B cell (primary cell): ENCODE data around the gene CRTC1. TPM values are rescaled to one million over a fixed set of nuclear protein-coding genes. Genes with fewer than 3 reads are reported as not detected.
"Not testable (repeated sequence)": the region's sequence is repeated elsewhere in the genome, so short reads cannot be mapped to it uniquely, and the experiment has no call there.

ENCODE experiments used
- ATAC-seq: fragments of 200-7000 bp; cut with Tn5 transposase; one replicate; pipeline ENCODE4 v1.10.0; 2021; ENCODE audit warnings: low read depth, mild to moderate bottlenecking, moderate number of reproducible peaks, moderate library complexity
- CTCF ChIA-PET: fragments of 350-600 bp; sonication (Branson Sonifier 250); formaldehyde crosslinking; loops from one replicate; lab custom pipeline; 2021; ENCODE audit warnings: antibody characterized with exemption, inconsistent platforms; lab: Charles Lee
- POLR2A ChIA-PET: fragments of 350-600 bp; sonication (Branson Sonifier 250); formaldehyde crosslinking; loops from one replicate; lab custom pipeline; 2021; ENCODE audit warnings: antibody characterized with exemption; lab: Charles Lee
- DNase-seq: peaks from one replicate; pipeline ENCODE4 v3.0.0; 2013
- H2AFZ ChIP-seq: 2 replicates; pipeline ENCODE4 v1.6.1; 2012; ENCODE audit warnings: mild to moderate bottlenecking, low read depth, low read length; ENCODE audit not compliant: insufficient read depth, poor library complexity, severe bottlenecking
- H3K27ac ChIP-seq, 2 donors: 1 replicate in 1 of 2; 2 replicates in 1 of 2; pipeline ENCODE4 v1.5.1; 2012 to 2013; ENCODE audit warnings: low read length in 2 of 2, mild to moderate bottlenecking in 2 of 2, moderate library complexity in 1 of 2
- H3K27me3 ChIP-seq, 4 experiments: fragments of 200-600 bp in 1 of 4; sonication (generic) in 1 of 4; replicated peaks in 1 of 4; 1 replicate in 2 of 4; 2 replicates in 2 of 4; pipeline versions ENCODE4 v1.6.1 to v1.7.0; 2013 to 2016; ENCODE audit warnings: low read length in 3 of 4, mild to moderate bottlenecking in 2 of 4, mixed read lengths in 1 of 4, moderate library complexity in 1 of 4; ENCODE audit not compliant: insufficient read depth in 4 of 4, control insufficient read depth in 3 of 4; ENCODE audit errors: control extremely low read depth in 1 of 4
- H3K36me3 ChIP-seq, 2 experiments: replicated peaks in 1 of 2; 1 replicate in 1 of 2; 2 replicates in 1 of 2; pipeline versions ENCODE4 v1.6.1 to v1.7.1; 2013; ENCODE audit warnings: low read length in 1 of 2; ENCODE audit not compliant: insufficient read depth in 2 of 2, control insufficient read depth in 1 of 2; ENCODE audit errors: control extremely low read depth in 1 of 2, extremely low read depth in 1 of 2
- H3K4me1 ChIP-seq, 2 donors: fragments of 200-600 bp in 1 of 2; sonication (generic) in 1 of 2; 1 replicate in 1 of 2; 2 replicates in 1 of 2; pipeline versions ENCODE4 v1.5.1 to v1.6.1; 2013 to 2017; ENCODE audit warnings: low read length in 2 of 2; ENCODE audit not compliant: control insufficient read depth in 2 of 2, insufficient read depth in 2 of 2
- H3K4me2 ChIP-seq: replicated peaks from 2 replicates; pipeline ENCODE3; 2012; ENCODE audit warnings: mild to moderate bottlenecking, low read depth, low read length; ENCODE audit not compliant: poor library complexity, severe bottlenecking
- H3K4me3 ChIP-seq, 5 experiments: fragments of 200-600 bp in 1 of 5; sonication (generic) in 1 of 5; 1 replicate in 3 of 5; 2 replicates in 2 of 5; pipeline versions ENCODE4 v1.5.1 to v1.7.0; 2011 to 2016; ENCODE audit warnings: low read length in 4 of 5, mild to moderate bottlenecking in 4 of 5, low read depth in 2 of 5, control low read depth in 1 of 5, moderate library complexity in 1 of 5; ENCODE audit not compliant: insufficient read depth in 1 of 5; ENCODE audit errors: control extremely low read depth in 1 of 5, extremely low read depth in 1 of 5
- H3K79me2 ChIP-seq: fragments of 200-600 bp; sonication (generic); one replicate; pipeline ENCODE4 v1.6.0; 2016; ENCODE audit warnings: low read length; ENCODE audit not compliant: control insufficient read depth, insufficient read depth
- H3K9ac ChIP-seq: fragments of 200-600 bp; sonication (generic); 2 replicates; pipeline ENCODE4 v1.6.1; 2017; ENCODE audit warnings: mild to moderate bottlenecking, low read length, moderate library complexity
- H3K9me3 ChIP-seq, 3 donors: one replicate each; pipeline versions ENCODE4 v1.6.1 to v1.7.1; 2013; ENCODE audit warnings: low read length in 2 of 3; ENCODE audit not compliant: control insufficient read depth in 2 of 3, insufficient read depth in 1 of 3; ENCODE audit errors: control extremely low read depth in 1 of 3
- H4K20me1 ChIP-seq: 2 replicates; pipeline ENCODE4 v1.6.0; 2012; ENCODE audit warnings: mild to moderate bottlenecking, low read length; ENCODE audit not compliant: insufficient read depth, control insufficient read depth, poor library complexity, severe bottlenecking
- H3K27ac Mint-ChIP-seq: one replicate; pipeline ENCODE4 v1.8.0; 2021; ENCODE audit warnings: mixed read lengths
- H3K27me3 Mint-ChIP-seq: one replicate; pipeline ENCODE4 v1.8.0; 2021; ENCODE audit warnings: mixed read lengths
- H3K4me1 Mint-ChIP-seq: one replicate; pipeline ENCODE4 v1.8.0; 2021; ENCODE audit warnings: mixed read lengths
- H3K4me3 Mint-ChIP-seq: one replicate; pipeline ENCODE4 v1.8.0; 2021; ENCODE audit warnings: mixed read lengths
- H3K9me3 Mint-ChIP-seq: one replicate; pipeline ENCODE4 v1.8.0; 2022; ENCODE audit warnings: mixed read lengths; ENCODE audit not compliant: insufficient read depth
- EZH2 ChIP-seq: IDR thresholded peaks from 2 replicates; pipeline ENCODE4 v1.6.1; 2012; ENCODE audit warnings: borderline replicate concordance, low read depth, mild to moderate bottlenecking, moderate library complexity, low read length; ENCODE audit not compliant: insufficient read depth, poor library complexity, severe bottlenecking
- WGBS: methylation state at CpG from one replicate; pipeline ENCODE4 v1.1.5; 2013; ENCODE audit warnings: missing lambda C conversion rate; ENCODE audit not compliant: insufficient coverage; 5-methylcytosine and 5-hydroxymethylcytosine counted together
- intact Hi-C: fragments of 100-400 bp; cut with micrococcal nuclease; formaldehyde crosslinking; loops from one replicate; pipeline ENCODE4 v1.10.0; 2022
- polyA plus RNA-seq: library from polyadenylated mRNA; depleted of rRNA; stranded (reverse); fragments of >200 nt; gene quantifications from 2 replicates; pipeline ENCODE4 v1.2.3, GENCODE V29; 2012
- total RNA-seq, 2 donors: library from RNA; stranded (reverse); fragments of 120-200 nt in 1 of 2; gene quantifications; 1 replicate in 1 of 2; 2 replicates in 1 of 2; pipeline versions ENCODE4 v1.2.3 to v1.2.4, GENCODE V29; 2013 to 2022
- TF ChIP-seq, protein P1 (sequence below): fragments of 200-600 bp; IDR thresholded peaks from one replicate; pipeline ENCODE4 v1.8.0; 2022; ENCODE audit warnings: antibody characterized with exemption, mild to moderate bottlenecking

CRTC1 gene
- total and polyA plus RNA-seq, 2 donors (not counting 1 experiment from before 2014, with no cell fraction given) = 15.9 to 30.1 TPM

DNA sequence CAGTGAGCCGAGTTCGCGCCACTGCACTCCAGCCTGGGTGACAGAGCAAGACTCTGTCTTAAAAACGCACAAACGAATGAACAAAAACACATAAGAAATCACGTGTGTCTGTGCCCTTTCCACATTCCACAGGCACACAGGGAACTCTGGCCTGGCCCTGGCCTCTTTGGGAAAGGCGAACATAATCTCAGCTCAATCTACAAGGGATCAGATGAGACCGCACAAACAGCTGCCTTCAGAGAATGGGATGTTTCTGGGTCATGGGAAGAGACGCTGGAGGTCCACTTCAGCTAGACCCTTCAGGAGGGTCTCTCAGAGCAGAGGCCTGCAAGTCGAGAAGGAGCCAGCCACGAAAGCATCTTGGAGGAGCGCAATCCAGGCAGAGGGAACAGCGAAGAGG is 6.3 kb upstream of the CRTC1 start:
- Histone ChIP-seq H3K9me3 (no peaks in the 10 kb centered on the region), H3K27ac (no peak overlapping the region), H4K20me1 (no peaks in the 10 kb centered on the region), H2AFZ (no peak overlapping the region), H3K4me2 (no peak overlapping the region), H3K9ac (no peak overlapping the region), H3K36me3 (no peaks in the 10 kb centered on the region), H3K4me1 (no peaks in the 10 kb centered on the region), H3K4me3 (no peak overlapping the region), H3K27me3 (no peaks in the 10 kb centered on the region), H3K79me2 (no peaks in the 10 kb centered on the region)
- intact Hi-C loops = no loop called here
- POLR2A ChIA-PET = no interaction called here
- ATAC-seq (no peak), DNase-seq (no peak)
- H3K4me1 Mint-ChIP-seq = no peaks in the 10 kb centered on the region
- CTCF ChIA-PET = interaction anchor here (1.9 kb wide), 1 partner anchor 88 kb away, joined by 6 read pairs; the partner anchor contains the start of gene REX1BD
- peaks cover 4% of the 10 kb centered on the region for H3K27me3 Mint-ChIP-seq
- H3K9me3 Mint-ChIP-seq = no peaks in the 10 kb centered on the region
- H3K27ac Mint-ChIP-seq = no peak overlapping the region
- TF ChIP-seq EZH2 = no peak
- TF ChIP-seq, protein P1, sequence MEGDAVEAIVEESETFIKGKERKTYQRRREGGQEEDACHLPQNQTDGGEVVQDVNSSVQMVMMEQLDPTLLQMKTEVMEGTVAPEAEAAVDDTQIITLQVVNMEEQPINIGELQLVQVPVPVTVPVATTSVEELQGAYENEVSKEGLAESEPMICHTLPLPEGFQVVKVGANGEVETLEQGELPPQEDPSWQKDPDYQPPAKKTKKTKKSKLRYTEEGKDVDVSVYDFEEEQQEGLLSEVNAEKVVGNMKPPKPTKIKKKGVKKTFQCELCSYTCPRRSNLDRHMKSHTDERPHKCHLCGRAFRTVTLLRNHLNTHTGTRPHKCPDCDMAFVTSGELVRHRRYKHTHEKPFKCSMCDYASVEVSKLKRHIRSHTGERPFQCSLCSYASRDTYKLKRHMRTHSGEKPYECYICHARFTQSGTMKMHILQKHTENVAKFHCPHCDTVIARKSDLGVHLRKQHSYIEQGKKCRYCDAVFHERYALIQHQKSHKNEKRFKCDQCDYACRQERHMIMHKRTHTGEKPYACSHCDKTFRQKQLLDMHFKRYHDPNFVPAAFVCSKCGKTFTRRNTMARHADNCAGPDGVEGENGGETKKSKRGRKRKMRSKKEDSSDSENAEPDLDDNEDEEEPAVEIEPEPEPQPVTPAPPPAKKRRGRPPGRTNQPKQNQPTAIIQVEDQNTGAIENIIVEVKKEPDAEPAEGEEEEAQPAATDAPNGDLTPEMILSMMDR = no peak
- 96% methylated on average over 13 of the region's 13 CpGs for WGBS
- no peak overlapping the region for H3K4me3 Mint-ChIP-seq

DNA sequence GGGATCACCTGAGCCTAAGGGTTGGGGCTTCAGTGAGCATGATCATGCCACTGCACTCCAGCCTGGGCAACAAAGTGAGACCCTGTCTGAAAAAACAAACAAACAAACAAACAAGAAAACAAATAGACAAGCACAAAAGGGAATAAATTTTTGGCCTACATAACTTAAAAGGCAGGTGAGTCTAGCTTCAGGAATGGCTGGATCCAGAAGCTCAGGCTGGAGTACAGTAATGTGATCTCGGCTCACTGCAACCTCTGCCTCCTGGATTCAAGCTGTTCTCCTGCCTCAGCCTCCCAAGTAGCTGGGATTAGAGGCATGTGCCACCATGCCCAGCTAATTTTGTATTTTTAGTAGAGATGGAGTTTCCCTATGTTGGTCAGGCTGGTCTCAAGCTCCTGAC is 3.3 kb upstream of the CRTC1 start:
- H3K27ac Mint-ChIP-seq, H2AFZ ChIP-seq, DNase-seq, H3K4me3 Mint-ChIP-seq, ATAC-seq, H3K27me3 Mint-ChIP-seq, intact Hi-C loops, H3K4me3 ChIP-seq, H3K4me2 ChIP-seq, H3K9me3 ChIP-seq, H3K27ac ChIP-seq, H3K9ac ChIP-seq, H3K36me3 ChIP-seq, H3K27me3 ChIP-seq, POLR2A ChIA-PET, H4K20me1 ChIP-seq, H3K9me3 Mint-ChIP-seq: not testable (repeated sequence)
- H3K79me2 ChIP-seq = peaks cover 13% of the 10 kb centered on the region
- WGBS = no CpG with 5 or more reads among the region's 1 CpG
- peaks cover 12 to 20% of the 10 kb centered on the region in 2 donors for H3K4me1 ChIP-seq
- CTCF ChIA-PET = interaction anchor here (0.9 kb wide), 1 partner anchor 87 kb away, joined by 3 read pairs; no protein-coding TSS in a partner anchor
- peaks cover 18% of the 10 kb centered on the region for H3K4me1 Mint-ChIP-seq
